Colonic mucosa (tissue), 4 donors: ENCODE measurements around the gene SF3B4. TPM values are rescaled to one million over a fixed set of nuclear protein-coding genes. Genes with fewer than 3 reads are reported as not detected.
A peak's percentile ranks its signal among the peaks of the same experiment; 100 is the strongest.

Experiments
- DNase-seq: peaks from one replicate; pipeline ENCODE4 v3.0.0-alpha.2; 2020
- H3K27ac ChIP-seq: fragments of 200-600 bp; one replicate; pipeline ENCODE4 v1.8.0; 2021
- H3K27me3 ChIP-seq: fragments of 200-600 bp; one replicate; pipeline ENCODE4 v1.8.0; 2021
- H3K36me3 ChIP-seq: fragments of 200-600 bp; one replicate; pipeline ENCODE4 v1.8.0; 2021
- H3K4me1 ChIP-seq: fragments of 200-600 bp; one replicate; pipeline ENCODE4 v1.8.0; 2021; ENCODE audit warnings: mild to moderate bottlenecking
- H3K4me3 ChIP-seq: fragments of 200-600 bp; one replicate; pipeline ENCODE4 v1.8.0; 2021
- H3K9ac ChIP-seq, 2 donors: one replicate each; pipeline ENCODE4 v1.7.0; 2013; ENCODE audit warnings: control low read depth in 2 of 2, low read depth in 2 of 2, low read length in 2 of 2
- H3K9me3 ChIP-seq: fragments of 200-600 bp; one replicate; pipeline ENCODE4 v1.8.0; 2021
- CTCF ChIP-seq: fragments of 200-600 bp; IDR thresholded peaks from one replicate; pipeline ENCODE4 v1.8.0; 2022; ENCODE audit warnings: antibody characterized with exemption, mild to moderate bottlenecking
- intact Hi-C: fragments of 100-400 bp; cut with DNase I; formaldehyde crosslinking; loops from one replicate; pipeline ENCODE4 v1.14.1; 2022
- total RNA-seq, 2 donors: library from RNA; stranded (reverse); fragmentation: NEBNext Ultra II Directional in 1 of 2; extraction: Animal tissue kit (Norgen Biotek cat#: 25700) in 1 of 2; gene quantifications; one replicate each; pipeline ENCODE4 v1.2.1, GENCODE V29; 2021
- donor health status: healthy.
- donor health status: DM: no; HTN: no; CAD: no.
- donor health status: DM: no; HTN: no; CAD: no.

SF3B4 gene
- total RNA-seq, 2 donors from 2014 or later: 42.2 to 66.1 TPM

GRCh38 chr1:149926296-149926695 lies 1.3 kb downstream of the SF3B4 start:
- Histone ChIP-seq H3K9me3 (no peaks in the 10 kb centered on the region), H3K36me3 (peaks cover 22% of the 10 kb centered on the region), H3K9ac (no peak overlapping the region), H3K4me1 (peaks cover 4% of the 10 kb centered on the region), H3K27ac (no peak overlapping the region), H3K27me3 (no peaks in the 10 kb centered on the region), H3K4me3 (no peak overlapping the region)
- intact Hi-C loops: loop anchor here (2.0 kb wide), 1 partner anchor 35 kb away; no protein-coding TSS in a partner anchor
- no peak for TF ChIP-seq CTCF
- DNase-seq: no peak

- Histone ChIP-seq H3K36me3 (peaks cover 22% of the 10 kb centered on the region), H3K4me3 (no peak overlapping the region), H3K9me3 (no peaks in the 10 kb centered on the region), H3K27me3 (no peaks in the 10 kb centered on the region), H3K9ac (no peak overlapping the region), H3K4me1 (peaks cover 4% of the 10 kb centered on the region), H3K27ac (no peak overlapping the region)
- no peak for DNase-seq
- intact Hi-C loops: loop anchor here (2.0 kb wide), 1 partner anchor 35 kb away; no protein-coding TSS in a partner anchor
- TF ChIP-seq CTCF: no peak
These were observed 1.9 kb downstream of the SF3B4 start for GRCh38 chr1:149925751-149926150.

GRCh38 chr1:149925345-149925744 lies 2.3 kb downstream of the SF3B4 start:
- no peak overlapping the region for H3K9ac ChIP-seq
- no peaks in the 10 kb centered on the region for H3K27me3 ChIP-seq
- peaks cover 22% of the 10 kb centered on the region for H3K36me3 ChIP-seq
- no peak overlapping the region for H3K27ac ChIP-seq
- H3K4me1 ChIP-seq: peaks cover 4% of the 10 kb centered on the region
- no peak overlapping the region for H3K4me3 ChIP-seq
- DNase-seq: no peak
- intact Hi-C loops: no loop called here
- H3K9me3 ChIP-seq: no peaks in the 10 kb centered on the region
- TF ChIP-seq CTCF: no peak

- no peak for TF ChIP-seq CTCF
- no peak overlapping the region for H3K27ac ChIP-seq
- no peaks in the 10 kb centered on the region for H3K9me3 ChIP-seq
- no peak for DNase-seq
- intact Hi-C loops: no loop called here
- H3K36me3 ChIP-seq: peaks cover 22% of the 10 kb centered on the region
- H3K4me3 ChIP-seq: no peak overlapping the region
- H3K4me1 ChIP-seq: peaks cover 4% of the 10 kb centered on the region
- no peak overlapping the region for H3K9ac ChIP-seq
- no peaks in the 10 kb centered on the region for H3K27me3 ChIP-seq
These were observed 4.0 kb downstream of the SF3B4 start for GRCh38 chr1:149923626-149924025.

GRCh38 chr1:149917571-149918144 lies 9.9 kb downstream of the SF3B4 start, which contains the start of gene SV2A:
SV2A (minus strand) TSS chr1:149917844; CDS start chr1:149913840, 4,004 bp downstream.
- no peak for DNase-seq
- intact Hi-C loops: no loop called here
- H3K9ac ChIP-seq: peak within 1 kb of the TSS; percentile 13 to 55

More at GRCh38 chr1:149917571-149918144, 9.9 kb downstream of the SF3B4 start, which contains the start of gene SV2A:
- TF ChIP-seq CTCF: no peak
- Histone ChIP-seq H3K36me3 (no peaks in the 10 kb centered on the region), H3K9me3 (no peaks in the 10 kb centered on the region), H3K4me3 (peak within 1 kb of the TSS; percentile 42), H3K4me1 (no peaks in the 10 kb centered on the region), H3K27me3 (peaks cover 4% of the 10 kb centered on the region), H3K27ac (no peak within 1 kb of the TSS)
